GM06990 (cell line): ENCODE results near the gene RCL1.

Source experiments
- DNase-seq: peaks from one replicate; pipeline ENCODE4 v3.0.0-alpha.2; 2011; ENCODE audit not compliant: insufficient read length; ENCODE audit errors: extremely low read depth
- H3K27me3 ChIP-seq: replicated peaks from 2 replicates; pipeline ENCODE4 v1.6.0; 2011; ENCODE audit warnings: low read length; ENCODE audit not compliant: control insufficient read depth, insufficient read depth
- H3K36me3 ChIP-seq: 2 replicates; pipeline ENCODE4 v1.5.1; 2011; ENCODE audit warnings: low read length; ENCODE audit not compliant: control insufficient read depth, insufficient read depth
- H3K4me3 ChIP-seq: replicated peaks from 2 replicates; pipeline ENCODE4 v1.5.1; 2011; ENCODE audit warnings: low read depth, mild to moderate bottlenecking, control low read depth, low read length
- CTCF ChIP-seq: IDR thresholded peaks from 2 replicates; pipeline ENCODE4 v1.5.1; 2011; ENCODE audit warnings: low read length, control low read depth, mild to moderate bottlenecking, inconsistent platforms; ENCODE audit not compliant: insufficient read depth, poor library complexity, severe bottlenecking

Gene RCL1

GRCh38 chr9:4886698-4887097, 94.0 kb downstream of the RCL1 start:
- Histone ChIP-seq H3K27me3 (no peaks in the 10 kb centered on the region), H3K4me3 (no peak overlapping the region), H3K36me3 (no peaks in the 10 kb centered on the region)
- TF ChIP-seq CTCF: no peak
- no peak for DNase-seq

GRCh38 chr9:4887556-4887955, 94.8 kb downstream of the RCL1 start:
- Histone ChIP-seq H3K27me3 (no peaks in the 10 kb centered on the region), H3K36me3 (no peaks in the 10 kb centered on the region), H3K4me3 (no peak overlapping the region)
- no peak for DNase-seq
- no peak for TF ChIP-seq CTCF

- no peak for TF ChIP-seq CTCF
- no peaks in the 10 kb centered on the region for H3K36me3 ChIP-seq
- DNase-seq: no peak
- no peak overlapping the region for H3K4me3 ChIP-seq
- no peaks in the 10 kb centered on the region for H3K27me3 ChIP-seq
Observed at GRCh38 chr9:4890242-4890641, 97.5 kb downstream of the RCL1 start.

- no peak for TF ChIP-seq CTCF
- no peak for DNase-seq
- H3K4me3 ChIP-seq: no peak overlapping the region
- H3K36me3 ChIP-seq: no peaks in the 10 kb centered on the region
- no peaks in the 10 kb centered on the region for H3K27me3 ChIP-seq
Observed at GRCh38 chr9:4890929-4891328, 98.2 kb downstream of the RCL1 start.

GRCh38 chr9:4891674-4892073, 98.9 kb downstream of the RCL1 start:
- no peak for DNase-seq
- no peaks in the 10 kb centered on the region for H3K36me3 ChIP-seq
- H3K4me3 ChIP-seq: no peak overlapping the region
- H3K27me3 ChIP-seq: no peaks in the 10 kb centered on the region
- no peak for TF ChIP-seq CTCF

GRCh38 chr9:4892501-4893194, 99.9 kb downstream of the RCL1 start:
- Histone ChIP-seq H3K27me3 (no peaks in the 10 kb centered on the region), H3K4me3 (no peak overlapping the region), H3K36me3 (no peaks in the 10 kb centered on the region)
- no peak for TF ChIP-seq CTCF
- DNase-seq: no peak
